H1 (cell line): Measurements from ENCODE around the gene MROH2A. TPM values are rescaled to one million over a fixed set of nuclear protein-coding genes. Genes with fewer than 3 reads are reported as not detected.

Experiments used
- CTCF ChIA-PET: fragments of 300-600 bp; sonication (Branson Sonifier 250); formaldehyde crosslinking; loops from one replicate; lab custom pipeline; 2021; ENCODE audit not compliant: partially characterized antibody; lab: Charles Lee
- POLR2A ChIA-PET: fragments of 300-600 bp; sonication (Branson Sonifier 250); formaldehyde crosslinking; loops from one replicate; lab custom pipeline; 2021; ENCODE audit warnings: inconsistent platforms; ENCODE audit not compliant: partially characterized antibody; lab: Charles Lee
- DNase-seq, 2 experiments: peaks; one replicate each; pipeline versions ENCODE4 v3.0.0 to v3.0.0-alpha.2; 2010 to 2022; ENCODE audit warnings: low spot score in 2 of 2, low read depth in 1 of 2, mixed read lengths in 1 of 2
- FAIRE-seq: peaks from 2 replicates; lab custom pipeline; 2011; peaks lifted over from hg19 to GRCh38; lab: Jason Lieb, UNC
- H2AFZ ChIP-seq: 2 replicates; pipeline ENCODE4 v1.8.1; 2012; ENCODE audit warnings: low read length, inconsistent platforms
- H2AK5ac ChIP-seq: 2 replicates; pipeline ENCODE4 v1.6.1; 2013; ENCODE audit warnings: low read depth, low read length
- H2BK120ac ChIP-seq: replicated peaks from 2 replicates; pipeline ENCODE3; 2013; ENCODE audit warnings: low read depth, low read length, inconsistent platforms
- H2BK12ac ChIP-seq: 2 replicates; pipeline ENCODE4 v1.6.1; 2013; ENCODE audit warnings: low read depth, low read length
- H2BK15ac ChIP-seq: 2 replicates; pipeline ENCODE4 v1.6.1; 2013; ENCODE audit warnings: low read length
- H2BK20ac ChIP-seq: 2 replicates; pipeline ENCODE4 v1.6.1; 2013; ENCODE audit warnings: low read length
- H2BK5ac ChIP-seq: 2 replicates; pipeline ENCODE4 v1.6.1; 2013; ENCODE audit warnings: low read depth, low read length
- H3K14ac ChIP-seq: 2 replicates; pipeline ENCODE4 v1.6.1; 2013; ENCODE audit warnings: inconsistent platforms; ENCODE audit not compliant: insufficient read length
- H3K18ac ChIP-seq: 2 replicates; pipeline ENCODE4 v1.6.1; 2013; ENCODE audit warnings: low read length; ENCODE audit errors: extremely low read depth
- H3K23ac ChIP-seq: 2 replicates; pipeline ENCODE4 v1.6.1; 2013; ENCODE audit warnings: inconsistent platforms; ENCODE audit not compliant: insufficient read length
- H3K23me2 ChIP-seq: 2 replicates; pipeline ENCODE4 v1.6.1; 2013; ENCODE audit warnings: low read depth, low read length
- H3K27ac ChIP-seq: 2 replicates; pipeline ENCODE4 v1.6.1; 2011; ENCODE audit warnings: low read depth, low read length, inconsistent platforms
- H3K27me3 ChIP-seq, 4 experiments: replicated peaks in 1 of 4; 1 replicate in 1 of 4; 2 replicates in 3 of 4; pipeline versions ENCODE4 v1.6.1 to v1.8.1; 2011 to 2013; ENCODE audit warnings: low read length in 3 of 4, mild to moderate bottlenecking in 3 of 4, inconsistent platforms in 2 of 4, mixed read lengths in 2 of 4, moderate library complexity in 1 of 4; ENCODE audit not compliant: control insufficient read depth in 3 of 4, insufficient read depth in 3 of 4; ENCODE audit errors: extremely low read depth in 1 of 4
- H3K36me3 ChIP-seq, 4 experiments: 2 replicates each; pipeline versions ENCODE4 v1.6.1 to v1.8.1; 2011 to 2013; ENCODE audit warnings: mild to moderate bottlenecking in 4 of 4, low read length in 3 of 4, moderate library complexity in 2 of 4, control low read depth in 1 of 4, inconsistent platforms in 1 of 4; ENCODE audit not compliant: insufficient read depth in 4 of 4, control insufficient read depth in 2 of 4
- H3K4ac ChIP-seq: replicated peaks from 2 replicates; pipeline ENCODE3; 2013; ENCODE audit warnings: low read length, low read depth, mixed read lengths, inconsistent platforms; ENCODE audit not compliant: insufficient read length
- H3K4me1 ChIP-seq, 4 experiments: replicated peaks in 1 of 4; 1 replicate in 1 of 4; 2 replicates in 3 of 4; pipeline versions ENCODE4 v1.6.1 to v1.8.1; 2011 to 2013; ENCODE audit warnings: low read length in 3 of 4, inconsistent platforms in 2 of 4, mixed read lengths in 1 of 4; ENCODE audit not compliant: insufficient read depth in 4 of 4, control insufficient read depth in 3 of 4
- H3K4me2 ChIP-seq, 2 experiments: 2 replicates each; pipeline versions ENCODE4 v1.6.1 to v1.8.1; 2011 to 2013; ENCODE audit warnings: low read depth in 2 of 2, low read length in 2 of 2, control low read depth in 1 of 2, inconsistent platforms in 1 of 2, mild to moderate bottlenecking in 1 of 2; ENCODE audit not compliant: insufficient read depth in 1 of 2
- H3K4me3 ChIP-seq, 4 experiments: fragments of 200-600, 300-600 bp in 1 of 4; sonication (generic), shearing (Covaris generic), sonication (Bioruptor Twin) in 1 of 4; 2 replicates each; pipeline versions ENCODE4 v1.5.1 to v1.8.1; 2011 to 2016; ENCODE audit warnings: low read length in 4 of 4, low read depth in 3 of 4, control low read depth in 2 of 4, inconsistent platforms in 2 of 4, mild to moderate bottlenecking in 2 of 4, mixed read lengths in 1 of 4, moderate library complexity in 1 of 4; ENCODE audit not compliant: insufficient read depth in 2 of 4; ENCODE audit errors: extremely low read depth in 1 of 4
- H3K56ac ChIP-seq: replicated peaks from 2 replicates; pipeline ENCODE3; 2013; ENCODE audit warnings: low read depth, mild to moderate bottlenecking, mixed read lengths, low read length, inconsistent platforms; ENCODE audit not compliant: insufficient read length
- H3K79me1 ChIP-seq: 2 replicates; pipeline ENCODE4 v1.6.1; 2013; ENCODE audit warnings: low read depth, low read length, control low read depth
- H3K79me2 ChIP-seq, 2 experiments: 2 replicates each; pipeline versions ENCODE4 v1.6.1 to v1.8.1; 2012 to 2013; ENCODE audit warnings: low read length in 2 of 2, mild to moderate bottlenecking in 2 of 2, inconsistent platforms in 1 of 2; ENCODE audit not compliant: insufficient read depth in 2 of 2, control insufficient read depth in 1 of 2
- H3K9ac ChIP-seq, 4 experiments: replicated peaks in 1 of 4; 1 replicate in 1 of 4; 2 replicates in 3 of 4; pipeline versions ENCODE4 v1.6.1 to v1.8.1; 2011 to 2013; ENCODE audit warnings: low read depth in 3 of 4, low read length in 3 of 4, control low read depth in 2 of 4, mild to moderate bottlenecking in 2 of 4, moderate library complexity in 2 of 4, inconsistent platforms in 1 of 4; ENCODE audit errors: extremely low read depth in 1 of 4
- H3K9me3 ChIP-seq, 2 experiments: 2 replicates each; pipeline versions ENCODE4 v1.6.1 to v1.8.1; 2012 to 2013; ENCODE audit warnings: mild to moderate bottlenecking in 2 of 2, moderate library complexity in 2 of 2, control low read depth in 1 of 2, inconsistent platforms in 1 of 2, low read depth in 1 of 2, low read length in 1 of 2, mixed read lengths in 1 of 2; ENCODE audit not compliant: insufficient read depth in 2 of 2
- H4K20me1 ChIP-seq, 2 experiments: replicated peaks in 1 of 2; 2 replicates each; pipeline versions ENCODE3 to v1.8.1; 2011 to 2013; ENCODE audit warnings: inconsistent platforms in 2 of 2, low read length in 2 of 2, mild to moderate bottlenecking in 1 of 2; ENCODE audit not compliant: insufficient read depth in 2 of 2, control insufficient read depth in 1 of 2
- H4K5ac ChIP-seq: 2 replicates; pipeline ENCODE4 v1.6.1; 2013; ENCODE audit warnings: low read length, low read depth, mixed read lengths, inconsistent platforms; ENCODE audit not compliant: insufficient read length
- H4K8ac ChIP-seq: 2 replicates; pipeline ENCODE4 v1.8.0; 2013; ENCODE audit warnings: mild to moderate bottlenecking, moderate library complexity, low read length, inconsistent platforms; ENCODE audit not compliant: insufficient read depth; ENCODE audit errors: extremely low read depth
- H4K91ac ChIP-seq: replicated peaks from 2 replicates; pipeline ENCODE3; 2013; ENCODE audit warnings: low read length, mixed read lengths, inconsistent platforms; ENCODE audit not compliant: insufficient read length
- MAX ChIP-seq: IDR thresholded peaks from 2 replicates; pipeline ENCODE4 v1.6.1; 2012; ENCODE audit warnings: inconsistent platforms
- RXRA ChIP-seq: IDR thresholded peaks from 2 replicates; pipeline ENCODE4 v1.6.1; 2011; ENCODE audit warnings: low read depth, mild to moderate bottlenecking, low read length, moderate library complexity; ENCODE audit not compliant: insufficient read depth
- WGBS, 2 experiments: shearing (Covaris generic) in 1 of 2; methylation state at CpG; one replicate each; pipeline versions ENCODE4 v1.1.6 to v1.1.7; 2013 to 2015; ENCODE audit warnings: low lambda C conversion rate in 2 of 2, mixed read lengths in 2 of 2, inconsistent platforms in 1 of 2, low coverage in 1 of 2, missing lambda C conversion rate in 1 of 2; ENCODE audit not compliant: insufficient replicate concordance in 2 of 2, insufficient coverage in 1 of 2, insufficient read length in 1 of 2; ENCODE audit errors: extremely low coverage in 1 of 2, missing lambda C conversion rate in 1 of 2; 5-methylcytosine and 5-hydroxymethylcytosine counted together
- polyA plus RNA-seq, 7 experiments: library from polyadenylated mRNA; depleted of rRNA in 3 of 7; stranded (reverse) in 5 of 7; unstranded in 2 of 7; fragments of >200 nt in 5 of 7; fragments of 200-250 nt in 2 of 7; gene quantifications; 1 replicate in 5 of 7; 2 replicates in 1 of 7; 4 replicates in 1 of 7; pipeline versions ENCODE4 v1.2.1 to v1.2.3, GENCODE V29; 2011 to 2013; ENCODE audit warnings: missing spikeins in 2 of 7, mixed read lengths in 2 of 7
- total RNA-seq: library from RNA; stranded (reverse); fragmentation: NEBNext Ultra II Directional; extraction: Animal tissue kit (Norgen Biotek cat#: 25700); gene quantifications from 2 replicates; pipeline ENCODE4 v1.2.1, GENCODE V29; 2021

The MROH2A gene
- total and polyA plus RNA-seq, 2 of the 8 experiments (the other 6 are each of a cell fraction or from before 2014, with no cell fraction given), result not detected

- POLR2A ChIA-PET, result no interaction called here
Observed at GRCh38 chr2:233772583-233772982, 5.5 kb upstream of the MROH2A start.

More at GRCh38 chr2:233772583-233772982, 5.5 kb upstream of the MROH2A start:
- no peak overlapping the region for H2AK5ac ChIP-seq
- H3K9me3 ChIP-seq, result peaks cover 7 to 15% of the 10 kb centered on the region in 2 experiments; a peak in 3 of 4 replicates
- no peak overlapping the region for H3K18ac ChIP-seq
- no peak for FAIRE-seq
- TF ChIP-seq RXRA (no peak), MAX (no peak)
- no peak overlapping the region for H3K27ac ChIP-seq
- no peaks in the 10 kb centered on the region for H3K27me3 ChIP-seq
- no peak overlapping the region for H3K4ac ChIP-seq
- H2AFZ ChIP-seq, result no peak overlapping the region
- peaks cover 2% of the 10 kb centered on the region; the same call in 1 of the 2 replicates for H3K23me2 ChIP-seq
- H3K4me2 ChIP-seq, result no peak overlapping the region
- H4K5ac ChIP-seq, result no peak overlapping the region
- H3K14ac ChIP-seq, result no peak overlapping the region
- no peaks in the 10 kb centered on the region for H3K79me1 ChIP-seq
- CTCF ChIA-PET, result no interaction called here
- DNase-seq, result no peak
- no peak overlapping the region for H2BK12ac ChIP-seq
- H3K9ac ChIP-seq, result no peak overlapping the region
- no peak overlapping the region for H2BK120ac ChIP-seq
- H3K4me1 ChIP-seq, result no peaks in the 10 kb centered on the region; a peak in 1 of 7 replicates
- H4K20me1 ChIP-seq, result no peaks in the 10 kb centered on the region
- H3K56ac ChIP-seq, result no peak overlapping the region
- H2BK5ac ChIP-seq, result no peak overlapping the region
- H3K36me3 ChIP-seq, result no peaks in the 10 kb centered on the region
- no peak overlapping the region for H2BK20ac ChIP-seq
- 93% methylated on average over 5 of the region's 5 CpGs; no CpG with 5 or more reads in 1 of the 2 experiments for WGBS, 2 experiments
- no peak overlapping the region for H4K91ac ChIP-seq
- H3K23ac ChIP-seq, result no peak overlapping the region
- no peak overlapping the region for H2BK15ac ChIP-seq
- H3K79me2 ChIP-seq, result no peaks in the 10 kb centered on the region
- H4K8ac ChIP-seq, result no peak overlapping the region
- H3K4me3 ChIP-seq, result no peak overlapping the region
